GM18505 (cell line): ENCODE results near the gene STOML1.

ENCODE experiments used
- ATAC-seq: cut with Tn5 transposase; IDR thresholded peaks from one replicate; pipeline ENCODE4 v1.9.1; 2021; ENCODE audit not compliant: unreplicated experiment
- POLR2A ChIP-seq: IDR thresholded peaks from 4 replicates; pipeline ENCODE4 v1.6.1; 2011; ENCODE audit warnings: borderline replicate concordance; ENCODE audit not compliant: insufficient read depth, insufficient read length; ENCODE audit errors: extremely low read depth

Gene STOML1

GRCh38 chr15:73948982-73949381 is 43.1 kb downstream of the STOML1 start:
- no peak for TF ChIP-seq POLR2A
- ATAC-seq, result no peak

- no peak for ATAC-seq
- no peak for TF ChIP-seq POLR2A
Observed at GRCh38 chr15:73948396-73948795, 43.7 kb downstream of the STOML1 start.

DNA sequence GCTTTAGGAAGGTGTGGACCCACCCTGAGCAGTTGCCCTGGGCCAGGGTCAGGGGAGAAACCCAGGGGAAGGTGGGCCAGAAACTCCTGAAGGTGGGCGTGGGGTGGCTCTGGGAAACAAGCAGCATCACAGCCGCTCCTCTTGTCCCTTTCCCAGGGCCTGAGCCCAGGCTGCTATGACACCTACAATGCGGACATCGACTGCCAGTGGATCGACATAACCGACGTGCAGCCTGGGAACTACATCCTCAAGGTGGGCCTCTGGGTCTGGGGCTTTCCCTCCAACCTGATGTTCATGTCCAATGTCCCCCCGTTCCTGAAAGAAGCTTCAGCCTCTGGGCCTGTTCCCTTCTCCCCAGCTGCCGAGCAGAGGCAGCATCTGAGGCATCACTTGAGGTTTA is 44.4 kb downstream of the STOML1 start:
- TF ChIP-seq POLR2A, result no peak
- ATAC-seq, result no peak

- no peak for ATAC-seq
- no peak for TF ChIP-seq POLR2A
Observed at GRCh38 chr15:73946795-73947370, 45.2 kb downstream of the STOML1 start.

DNA sequence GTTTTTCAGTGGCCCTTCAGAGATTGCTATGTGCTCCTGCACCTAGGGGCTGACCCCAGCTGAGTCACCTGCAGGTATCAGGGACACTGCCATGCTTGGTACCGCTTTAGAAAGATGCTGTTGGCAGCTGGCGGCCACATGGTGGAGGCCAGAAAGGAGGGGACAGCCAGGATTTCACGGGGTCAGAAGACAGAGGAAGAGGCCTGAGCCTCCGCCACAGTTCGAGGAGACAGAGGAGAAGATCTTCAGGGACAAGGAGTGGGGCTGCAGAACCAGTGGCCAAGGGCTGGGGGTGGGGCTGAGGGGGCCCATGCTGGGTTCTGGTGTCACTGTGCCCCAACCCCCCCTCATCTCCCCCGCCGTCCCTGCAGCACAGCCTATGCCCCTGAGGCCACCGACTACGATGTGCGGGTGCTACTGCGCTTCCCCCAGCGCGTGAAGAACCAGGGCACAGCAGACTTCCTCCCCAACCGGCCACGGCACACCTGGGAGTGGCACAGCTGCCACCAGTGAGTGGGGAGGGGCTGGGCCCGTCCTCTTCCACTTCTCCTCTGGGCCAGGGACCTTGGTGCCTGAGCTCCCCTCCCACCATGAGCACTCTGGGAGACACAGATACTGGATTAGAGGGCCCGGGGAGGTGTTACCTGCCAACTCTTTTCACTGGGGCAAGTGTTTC is 45.9 kb downstream of the STOML1 start:
- TF ChIP-seq POLR2A, result no peak
- no peak for ATAC-seq

- no peak for TF ChIP-seq POLR2A
Observed at GRCh38 chr15:73945130-73945508, 47.0 kb downstream of the STOML1 start.

DNA sequence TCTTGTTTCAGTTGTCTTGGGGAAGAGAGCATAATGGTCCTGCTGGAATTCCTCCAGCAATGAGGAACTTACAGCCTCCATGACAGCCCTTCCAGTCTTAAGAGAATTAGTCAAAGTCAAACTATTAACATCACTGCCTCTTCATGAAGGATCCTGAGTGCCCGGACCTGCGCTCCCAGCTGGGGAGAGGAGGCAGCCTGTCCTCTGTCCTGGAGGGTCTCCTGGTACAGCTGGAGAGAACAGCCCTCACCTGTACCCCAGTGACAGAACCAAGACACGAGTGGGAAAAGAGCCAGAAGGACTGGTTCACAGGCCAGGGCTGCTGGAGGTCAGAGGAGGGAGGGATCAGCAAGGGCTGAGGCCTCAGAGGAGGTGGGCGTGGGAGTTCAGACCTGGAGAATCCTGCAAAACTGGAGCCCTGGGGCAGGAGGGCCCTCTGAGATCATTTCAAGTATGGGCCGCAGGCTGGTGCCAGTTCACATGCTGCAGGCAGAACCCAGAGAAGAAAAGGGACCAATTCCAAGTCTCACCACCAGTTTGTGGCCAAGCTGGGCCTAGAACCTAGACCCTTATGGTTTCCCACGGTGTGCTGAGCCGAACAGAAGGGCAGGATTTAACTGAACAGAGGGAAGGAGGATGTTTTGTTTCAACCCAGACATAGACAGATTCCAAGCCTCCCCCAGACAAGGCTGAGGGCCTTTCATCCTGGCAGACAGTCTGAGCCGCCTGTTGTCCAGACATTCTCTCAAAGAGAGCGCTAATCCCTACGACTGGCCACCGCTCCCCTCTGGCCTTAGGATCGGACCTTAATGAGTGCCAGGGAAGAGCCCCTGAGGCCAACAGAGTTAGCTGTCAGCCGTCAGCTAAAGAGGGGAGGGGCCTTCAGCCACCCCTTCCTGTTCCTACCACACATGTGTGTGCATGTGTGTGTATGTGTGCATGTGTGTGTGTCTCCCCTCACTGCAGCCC is 47.6 kb downstream of the STOML1 start:
- no peak for ATAC-seq
- no peak for TF ChIP-seq POLR2A

More at GRCh38 chr15:73945130-73945508, 47.0 kb downstream of the STOML1 start:
- no peak for ATAC-seq

- no peak for ATAC-seq
- no peak for TF ChIP-seq POLR2A
Observed at GRCh38 chr15:73942751-73943270, 49.3 kb downstream of the STOML1 start.

DNA sequence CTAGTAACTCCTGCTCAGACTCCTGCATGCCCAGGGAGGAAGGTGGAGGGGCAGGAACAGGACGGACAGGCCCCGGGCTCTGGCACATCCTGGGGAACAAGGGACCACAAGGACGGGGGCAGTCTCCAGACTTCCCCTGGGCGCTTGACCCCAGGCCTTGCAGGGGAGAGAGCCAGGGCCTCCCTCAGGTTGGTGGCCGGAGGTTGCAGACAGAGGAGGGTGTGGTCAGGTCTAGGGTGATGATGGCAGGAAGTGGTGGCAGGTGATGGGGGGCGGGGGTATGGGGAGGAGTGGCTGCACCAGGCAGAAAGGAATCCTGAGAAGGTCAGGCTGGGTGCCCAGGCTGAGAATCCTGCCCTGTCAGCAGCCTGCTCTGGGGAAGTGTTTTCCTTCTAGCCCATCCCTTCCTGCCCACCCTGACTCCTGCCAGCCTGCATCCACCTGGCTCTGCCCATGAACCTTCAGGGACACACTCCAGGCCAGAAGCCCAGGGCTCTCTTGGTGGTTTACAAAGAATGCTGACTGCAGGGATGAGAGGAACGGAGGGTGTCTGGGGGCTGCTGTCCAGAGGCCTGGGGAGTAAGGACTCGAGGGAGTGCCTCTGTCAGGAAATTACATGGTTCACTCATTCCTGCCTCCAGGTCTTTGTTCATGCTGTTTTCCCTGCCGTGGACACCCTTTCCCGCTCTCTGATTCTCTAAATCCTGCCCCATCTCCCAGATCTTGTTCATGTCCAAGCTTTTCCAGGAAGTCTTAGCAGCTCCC is 50.0 kb downstream of the STOML1 start:
- no peak for TF ChIP-seq POLR2A
- ATAC-seq, result no peak

- no peak for ATAC-seq
- no peak for TF ChIP-seq POLR2A
Observed at GRCh38 chr15:73941449-73941848, 50.6 kb downstream of the STOML1 start.

GRCh38 chr15:73941044-73941443 is 51.1 kb downstream of the STOML1 start:
- TF ChIP-seq POLR2A, result no peak
- ATAC-seq, result no peak

DNA sequence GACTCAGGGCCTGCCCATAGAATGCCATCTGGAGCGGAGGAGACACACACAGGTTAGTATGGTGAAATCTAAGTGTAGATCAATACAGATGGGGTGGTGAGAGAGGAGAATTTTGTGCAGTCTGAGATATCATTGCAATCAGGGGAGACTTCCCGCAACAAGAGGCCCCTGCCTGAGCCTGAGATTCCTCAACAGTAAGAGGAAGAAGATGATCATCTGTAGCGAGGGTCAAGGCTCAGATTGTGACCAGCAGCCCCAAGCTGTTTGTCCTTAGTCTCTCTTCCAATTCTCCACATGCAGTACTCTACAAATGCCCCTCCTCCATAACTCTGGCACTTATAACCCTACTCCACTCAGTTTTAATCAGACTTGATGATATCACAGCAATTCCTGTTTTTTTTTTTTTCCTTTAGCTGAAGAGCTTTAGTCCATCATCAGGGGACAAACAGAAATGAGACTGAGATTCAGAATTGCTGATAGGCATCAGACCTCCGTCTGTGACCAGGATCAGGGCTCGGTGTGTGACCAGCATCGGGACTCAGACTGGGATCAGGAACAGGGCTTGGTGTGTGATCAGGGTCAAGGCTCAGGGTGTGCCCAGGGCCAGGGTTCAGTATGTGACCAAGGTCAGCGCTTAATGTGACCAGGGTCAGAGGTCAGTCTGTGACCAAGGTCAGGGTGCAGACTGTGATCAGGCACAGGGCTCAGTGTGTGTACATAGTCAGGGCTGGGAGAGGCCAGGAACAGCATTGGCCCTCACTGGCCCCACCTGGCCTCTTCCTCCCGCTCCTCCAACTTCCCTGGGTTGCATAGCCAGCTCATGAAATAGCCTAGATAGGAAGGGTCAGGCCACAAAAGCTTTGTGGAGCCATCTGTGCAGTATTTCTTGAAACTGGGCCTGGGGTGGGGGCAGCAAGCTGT is 51.8 kb downstream of the STOML1 start:
- no peak for ATAC-seq
- no peak for TF ChIP-seq POLR2A
